Mesothelial cell of epicardium (in vitro differentiated cells): Measurements from ENCODE around the gene FLVCR2. TPM values are rescaled to one million over a fixed set of nuclear protein-coding genes. Genes with fewer than 3 reads are reported as not detected.

Experiments used
- DNase-seq, 2 experiments: peaks; one replicate each; pipeline ENCODE4 v3.0.0; 2021; ENCODE audit warnings: low spot score in 2 of 2; ENCODE audit not compliant: unreplicated experiment in 2 of 2
- H3K27ac Mint-ChIP-seq: 2 replicates; pipeline ENCODE4 v1.8.0; 2021; ENCODE audit warnings: mixed read lengths
- H3K27me3 Mint-ChIP-seq: 2 replicates; pipeline ENCODE4 v1.8.0; 2021; ENCODE audit warnings: low read depth, mixed read lengths
- H3K36me3 Mint-ChIP-seq: 2 replicates; pipeline ENCODE4 v1.8.0; 2021; ENCODE audit warnings: mixed read lengths
- H3K4me1 Mint-ChIP-seq: 2 replicates; pipeline ENCODE4 v1.8.0; 2021; ENCODE audit warnings: mixed read lengths
- H3K4me3 Mint-ChIP-seq: 2 replicates; pipeline ENCODE4 v1.8.0; 2021; ENCODE audit warnings: mild to moderate bottlenecking, moderate library complexity, mixed read lengths
- H3K9me3 Mint-ChIP-seq: 2 replicates; pipeline ENCODE4 v1.8.0; 2021; ENCODE audit warnings: mixed read lengths
- CTCF ChIP-seq: fragments of 200-600 bp; sonication (generic); IDR thresholded peaks from one replicate; pipeline ENCODE4 v1.5.0; 2021; ENCODE audit warnings: antibody characterized with exemption; ENCODE audit not compliant: unreplicated experiment
- total RNA-seq: library from RNA; stranded (reverse); gene quantifications from 3 replicates; pipeline ENCODE4 v1.2.1, GENCODE V29; 2021

FLVCR2 gene
- total RNA-seq, 1 donor from 2014 or later = 3.0 TPM

GRCh38 chr14:75579882-75580281 lies 1.5 kb downstream of the FLVCR2 start:
- DNase-seq = no peak
- H3K4me1 Mint-ChIP-seq = peaks cover 24% of the 10 kb centered on the region
- no peak overlapping the region for H3K4me3 Mint-ChIP-seq
- no peaks in the 10 kb centered on the region for H3K36me3 Mint-ChIP-seq
- H3K9me3 Mint-ChIP-seq = no peaks in the 10 kb centered on the region
- H3K27ac Mint-ChIP-seq = no peak overlapping the region
- TF ChIP-seq CTCF = no peak
- H3K27me3 Mint-ChIP-seq = peaks cover under 1% of the 10 kb centered on the region

- Mint-ChIP-seq H3K4me3 (no peak overlapping the region), H3K27me3 (no peaks in the 10 kb centered on the region), H3K4me1 (peaks cover 9% of the 10 kb centered on the region), H3K9me3 (peaks cover 6% of the 10 kb centered on the region), H3K27ac (no peak overlapping the region), H3K36me3 (no peaks in the 10 kb centered on the region)
- no peak for DNase-seq
- no peak for TF ChIP-seq CTCF
Measured at GRCh38 chr14:75587388-75587787, 9.0 kb downstream of the FLVCR2 start.

- Mint-ChIP-seq H3K36me3 (peaks cover 5% of the 10 kb centered on the region), H3K4me3 (no peak overlapping the region), H3K9me3 (peaks cover 12% of the 10 kb centered on the region), H3K27ac (no peak overlapping the region), H3K4me1 (peaks cover 3% of the 10 kb centered on the region), H3K27me3 (no peaks in the 10 kb centered on the region)
- TF ChIP-seq CTCF = no peak
- DNase-seq = no peak
Measured at GRCh38 chr14:75589931-75590330, 11.5 kb downstream of the FLVCR2 start.

- H3K4me3 Mint-ChIP-seq = no peak overlapping the region
- no peak overlapping the region for H3K27ac Mint-ChIP-seq
- H3K4me1 Mint-ChIP-seq = no peaks in the 10 kb centered on the region
- peaks cover 12% of the 10 kb centered on the region for H3K9me3 Mint-ChIP-seq
- H3K36me3 Mint-ChIP-seq = peaks cover 5% of the 10 kb centered on the region
- TF ChIP-seq CTCF = no peak
- no peaks in the 10 kb centered on the region for H3K27me3 Mint-ChIP-seq
- DNase-seq = no peak
Measured at GRCh38 chr14:75591331-75591946, 13.0 kb downstream of the FLVCR2 start.

GRCh38 chr14:75591987-75592575 lies 13.7 kb downstream of the FLVCR2 start:
- no peak for TF ChIP-seq CTCF
- Mint-ChIP-seq H3K4me1 (no peaks in the 10 kb centered on the region), H3K4me3 (no peak overlapping the region), H3K27me3 (no peaks in the 10 kb centered on the region), H3K36me3 (peaks cover 5% of the 10 kb centered on the region), H3K27ac (no peak overlapping the region), H3K9me3 (peaks cover 12% of the 10 kb centered on the region)
- no peak for DNase-seq
